Measurements from ENCODE around the gene EIF4H. TPM values are rescaled to one million over a fixed set of nuclear protein-coding genes. Genes with fewer than 3 reads are reported as not detected.

Gene EIF4H
- total RNA-seq, 1 experiment from 2014 or later: 384 TPM

DNA sequence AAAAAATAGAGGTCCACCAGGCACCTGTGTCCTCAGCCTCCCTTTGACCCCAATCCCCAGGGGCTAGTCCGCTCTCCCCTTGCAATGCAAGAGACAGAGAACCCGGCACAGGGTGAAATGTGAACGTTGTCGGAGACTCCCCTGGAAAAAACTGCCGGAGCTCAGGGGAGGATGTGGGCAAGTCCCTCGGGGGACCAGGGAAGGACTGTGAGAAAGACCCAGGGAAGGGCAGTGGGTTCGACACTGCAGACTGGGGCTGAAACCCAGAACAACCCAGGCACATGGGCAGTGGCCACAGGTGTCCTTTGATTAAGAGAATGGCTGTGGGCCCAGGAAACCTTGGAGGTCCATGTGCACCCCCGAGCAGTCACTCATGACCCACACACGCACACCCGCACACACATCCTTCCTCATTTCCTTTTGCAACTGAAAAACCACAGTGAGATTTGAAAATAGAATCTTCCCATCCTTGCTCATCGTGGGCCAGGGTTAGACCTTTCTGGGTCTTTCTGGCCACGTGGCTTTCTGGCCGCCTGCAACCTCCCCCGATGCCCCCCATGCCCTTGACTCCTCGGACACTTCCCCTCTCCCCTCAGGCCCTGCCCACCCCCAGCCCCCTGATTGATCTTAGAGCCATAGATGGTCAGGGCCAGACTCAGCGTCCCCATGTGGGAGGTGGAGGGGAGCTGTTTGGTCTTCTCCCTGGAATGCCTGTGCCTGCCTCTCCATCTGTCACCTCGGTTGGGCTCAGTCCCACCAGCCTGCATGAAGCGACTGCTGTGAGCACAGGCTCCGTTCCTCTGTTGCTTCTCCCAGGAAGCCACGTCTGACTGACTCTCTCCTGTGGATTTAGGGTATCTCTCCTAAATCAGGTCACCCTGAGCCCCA lies 43.5 kb downstream of the EIF4H start:
- CTCF ChIA-PET: interaction anchor here (2.1 kb wide), 1 partner anchor 11 kb away, joined by 8 read pairs; no protein-coding TSS in a partner anchor
- POLR2A ChIA-PET: no interaction called here
- Histone ChIP-seq H3K9me2 (ENCODE audit: insufficient read depth) (no peaks in the 10 kb centered on the region), H3K36me3 (ENCODE audit: control insufficient read depth in 1 of 2, insufficient read depth in 2 of 2, low read length in 2 of 2) (no peaks in the 10 kb centered on the region), H3K9ac (ENCODE audit: low read length) (no peak overlapping the region), H2AFZ (ENCODE audit: low read depth, low read length, poor library complexity, severe bottlenecking) (no peak overlapping the region), H3K27me3 (ENCODE audit: insufficient read depth, low read length) (no peaks in the 10 kb centered on the region), H3K79me2 (ENCODE audit: insufficient read depth, low read length) (no peaks in the 10 kb centered on the region), H3K4me3 (replicated peaks in 1 of 2; ENCODE audit: low read depth in 1 of 2, low read length in 2 of 2) (no peak overlapping the region), H3K4me2 (ENCODE audit: low read length) (no peak overlapping the region), H3K4me1 (ENCODE audit: control insufficient read depth in 1 of 2, insufficient read depth in 2 of 2, low read length in 2 of 2) (peaks cover 3 to 18% of the 10 kb centered on the region in 2 experiments; a peak in 3 of 4 replicates), H4K20me1 (ENCODE audit: insufficient read depth) (no peaks in the 10 kb centered on the region), H3K9me3 (ENCODE audit: control insufficient read depth in 1 of 2, insufficient read depth in 1 of 2, low read depth in 1 of 2, low read length in 2 of 2) (no peaks in the 10 kb centered on the region), H3K27ac (ENCODE audit: low read depth, low read length) (no peak overlapping the region)
- ATAC-seq (no peak), DNase-seq (ENCODE audit: low read depth, low spot score) (no peak)
- intact Hi-C loops (cut with micrococcal nuclease): no loop called here
- RAD21 ChIA-PET (ENCODE audit: low non-redundant PET in 1 of 2, low total read pairs in 2 of 2, uncharacterized antibody in 2 of 2, unreplicated experiment in 2 of 2): no interaction called here
- TF ChIP-seq EGR1 (IDR thresholded peaks at IDR 0.05; ENCODE audit: low read depth) (no peak), CTCF (IDR thresholded peaks at IDR 0.05 in 2 of 3, conservative IDR thresholded peaks at IDR 0.05 in 1 of 3; ENCODE audit: borderline replicate concordance in 1 of 3, insufficient read depth in 1 of 3, low read depth in 2 of 3, low read length in 2 of 3) (no peak), SRF (IDR thresholded peaks at IDR 0.05; ENCODE audit: low read depth) (no peak), EZH2phosphoT487 (IDR thresholded peaks at IDR 0.05; ENCODE audit: borderline replicate concordance) (no peak), CEBPB (IDR thresholded peaks at IDR 0.05; ENCODE audit: low read depth) (no peak), ZNF274 (IDR thresholded peaks at IDR 0.05; ENCODE audit: low read depth, low read length) (no peak), REST (IDR thresholded peaks at IDR 0.05; ENCODE audit: low read depth) (no peak), ELF1 (IDR thresholded peaks at IDR 0.05; ENCODE audit: borderline replicate concordance, low read depth) (no peak)
- no TSS peak for BruUV-seq (replicated peaks)

All from HCT116 (cell line).